Measurements from ENCODE around the gene KATNBL1.

The KATNBL1 gene

DNA sequence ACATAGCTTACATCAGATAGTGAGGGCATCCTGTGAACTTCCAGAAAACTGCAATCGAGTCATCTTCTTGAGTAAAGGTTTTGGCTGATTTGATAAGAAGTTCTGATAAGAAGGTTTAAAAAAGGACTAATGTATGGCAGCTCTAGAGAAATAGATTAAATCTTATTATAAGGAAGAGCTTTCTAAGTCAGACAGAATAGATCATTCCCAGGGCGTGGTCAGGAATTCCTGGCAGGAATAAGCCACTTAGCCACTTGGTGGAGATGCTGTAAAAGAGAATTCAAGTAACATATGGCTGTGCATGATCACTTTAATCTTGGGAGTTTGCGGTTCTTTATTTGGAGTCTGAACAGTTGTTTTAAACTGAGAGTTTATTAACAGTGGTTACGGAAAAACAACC, 90.6 kb downstream of the KATNBL1 start:
- TF ChIP-seq, protein P1, sequence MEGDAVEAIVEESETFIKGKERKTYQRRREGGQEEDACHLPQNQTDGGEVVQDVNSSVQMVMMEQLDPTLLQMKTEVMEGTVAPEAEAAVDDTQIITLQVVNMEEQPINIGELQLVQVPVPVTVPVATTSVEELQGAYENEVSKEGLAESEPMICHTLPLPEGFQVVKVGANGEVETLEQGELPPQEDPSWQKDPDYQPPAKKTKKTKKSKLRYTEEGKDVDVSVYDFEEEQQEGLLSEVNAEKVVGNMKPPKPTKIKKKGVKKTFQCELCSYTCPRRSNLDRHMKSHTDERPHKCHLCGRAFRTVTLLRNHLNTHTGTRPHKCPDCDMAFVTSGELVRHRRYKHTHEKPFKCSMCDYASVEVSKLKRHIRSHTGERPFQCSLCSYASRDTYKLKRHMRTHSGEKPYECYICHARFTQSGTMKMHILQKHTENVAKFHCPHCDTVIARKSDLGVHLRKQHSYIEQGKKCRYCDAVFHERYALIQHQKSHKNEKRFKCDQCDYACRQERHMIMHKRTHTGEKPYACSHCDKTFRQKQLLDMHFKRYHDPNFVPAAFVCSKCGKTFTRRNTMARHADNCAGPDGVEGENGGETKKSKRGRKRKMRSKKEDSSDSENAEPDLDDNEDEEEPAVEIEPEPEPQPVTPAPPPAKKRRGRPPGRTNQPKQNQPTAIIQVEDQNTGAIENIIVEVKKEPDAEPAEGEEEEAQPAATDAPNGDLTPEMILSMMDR (IDR thresholded peaks at IDR 0.05; ENCODE audit: control insufficient read depth, insufficient read depth, low read depth, low read length, missing control alignments) = no peak
- H3K4me3 ChIP-seq (ENCODE audit: control insufficient read depth, low read depth, low read length) = no peak overlapping the region
- peak; percentile 7 for DNase-seq (ENCODE audit: low read depth)

DNA sequence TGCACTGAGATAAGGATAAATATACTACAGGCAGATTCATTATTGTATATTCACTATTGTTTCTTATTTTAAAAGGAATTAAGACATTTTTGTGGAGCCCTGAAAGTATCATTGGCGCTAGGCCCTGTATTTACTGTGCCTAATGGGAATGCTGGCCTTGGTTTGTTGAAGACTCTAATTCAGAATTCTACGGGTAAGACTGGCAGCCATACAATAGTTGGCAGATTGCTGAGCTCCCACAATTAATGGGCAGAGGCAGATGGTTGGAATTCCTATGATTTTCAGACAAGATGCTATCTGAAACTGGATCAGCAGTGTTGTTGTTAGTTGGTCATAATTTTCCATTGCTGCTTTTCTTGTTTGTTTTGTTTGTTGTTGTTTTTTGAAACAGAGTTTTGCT, 93.3 kb downstream of the KATNBL1 start:
- DNase-seq (ENCODE audit: low read depth) = no peak
- TF ChIP-seq, protein P1 (IDR thresholded peaks at IDR 0.05; ENCODE audit: control insufficient read depth, insufficient read depth, low read depth, low read length, missing control alignments) = no peak
- no peak overlapping the region for H3K4me3 ChIP-seq (ENCODE audit: control insufficient read depth, low read depth, low read length)

DNA sequence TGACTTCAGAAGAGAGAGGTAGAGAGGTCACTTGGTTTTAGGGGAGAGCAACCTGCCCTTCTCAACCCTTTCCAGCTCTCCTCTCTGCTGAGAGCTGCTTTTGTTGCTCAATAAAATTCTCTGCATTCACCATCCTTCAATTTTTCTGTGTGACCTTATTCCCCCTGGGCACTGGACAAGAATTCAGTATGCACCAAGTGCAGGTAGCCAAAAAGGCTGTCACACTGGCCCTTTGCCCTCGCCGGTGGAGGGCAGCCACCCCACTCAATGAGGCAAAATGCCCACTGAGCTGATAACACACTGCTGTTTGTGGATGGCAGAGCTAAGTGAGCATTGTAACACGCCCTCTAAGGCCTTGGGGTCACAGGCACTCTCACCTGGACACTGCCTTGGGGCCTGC, 95.2 kb downstream of the KATNBL1 start:
- H3K4me3 ChIP-seq (ENCODE audit: control insufficient read depth, low read depth, low read length) = no peak overlapping the region
- TF ChIP-seq, protein P1 (IDR thresholded peaks at IDR 0.05; ENCODE audit: control insufficient read depth, insufficient read depth, low read depth, low read length, missing control alignments) = no peak
- DNase-seq (ENCODE audit: low read depth) = no peak

DNA sequence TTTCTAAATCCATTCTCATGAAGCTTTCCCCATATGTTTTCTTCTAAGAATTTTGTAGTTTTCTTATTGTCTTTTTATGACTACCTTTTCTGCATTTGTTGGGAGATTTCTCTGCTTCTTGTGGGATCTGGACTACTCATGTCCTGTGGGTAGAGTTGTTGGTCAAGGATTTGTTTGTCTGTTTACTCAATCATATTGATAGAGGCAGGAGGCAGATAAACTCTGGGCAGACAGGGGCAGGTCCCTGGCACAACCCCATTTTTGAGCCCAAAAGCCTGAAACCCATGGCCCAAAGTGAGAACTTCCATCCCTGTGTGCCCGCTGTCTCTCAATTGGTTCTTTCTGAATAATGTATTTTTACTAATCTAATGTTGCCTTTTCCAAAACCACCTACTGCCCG, 95.7 kb downstream of the KATNBL1 start:
- no peak overlapping the region for H3K4me3 ChIP-seq (ENCODE audit: control insufficient read depth, low read depth, low read length)
- no peak for DNase-seq (ENCODE audit: low read depth)

DNA sequence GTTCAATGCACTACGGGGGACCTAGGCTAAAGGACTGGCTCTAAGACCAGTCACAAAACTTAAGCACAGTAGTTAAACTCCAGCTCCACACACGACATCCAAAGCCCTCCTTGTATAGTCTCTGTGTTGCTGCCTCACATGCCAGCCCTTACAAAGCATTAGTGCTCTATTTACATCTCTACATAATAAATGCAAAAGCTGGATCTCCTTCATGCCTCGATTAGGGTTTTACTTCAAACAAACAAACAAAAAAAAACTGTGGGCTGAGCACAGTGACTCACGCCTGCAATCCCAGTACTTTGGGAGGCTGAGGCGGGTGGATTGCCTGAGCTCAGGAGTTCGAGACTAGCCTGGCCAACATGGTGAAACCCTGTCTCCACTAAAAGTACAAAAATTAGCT, 98.4 kb downstream of the KATNBL1 start:
- no peak for DNase-seq (ENCODE audit: low read depth)
- no peak overlapping the region for H3K4me3 ChIP-seq (ENCODE audit: control insufficient read depth, low read depth, low read length)
- TF ChIP-seq, protein P1 (IDR thresholded peaks at IDR 0.05; ENCODE audit: control insufficient read depth, insufficient read depth, low read depth, low read length, missing control alignments) = no peak

More for the DNA sequence above, 95.7 kb downstream of the KATNBL1 start:
- TF ChIP-seq, protein P1 (IDR thresholded peaks at IDR 0.05; ENCODE audit: control insufficient read depth, insufficient read depth, low read depth, low read length, missing control alignments) = no peak

DNA sequence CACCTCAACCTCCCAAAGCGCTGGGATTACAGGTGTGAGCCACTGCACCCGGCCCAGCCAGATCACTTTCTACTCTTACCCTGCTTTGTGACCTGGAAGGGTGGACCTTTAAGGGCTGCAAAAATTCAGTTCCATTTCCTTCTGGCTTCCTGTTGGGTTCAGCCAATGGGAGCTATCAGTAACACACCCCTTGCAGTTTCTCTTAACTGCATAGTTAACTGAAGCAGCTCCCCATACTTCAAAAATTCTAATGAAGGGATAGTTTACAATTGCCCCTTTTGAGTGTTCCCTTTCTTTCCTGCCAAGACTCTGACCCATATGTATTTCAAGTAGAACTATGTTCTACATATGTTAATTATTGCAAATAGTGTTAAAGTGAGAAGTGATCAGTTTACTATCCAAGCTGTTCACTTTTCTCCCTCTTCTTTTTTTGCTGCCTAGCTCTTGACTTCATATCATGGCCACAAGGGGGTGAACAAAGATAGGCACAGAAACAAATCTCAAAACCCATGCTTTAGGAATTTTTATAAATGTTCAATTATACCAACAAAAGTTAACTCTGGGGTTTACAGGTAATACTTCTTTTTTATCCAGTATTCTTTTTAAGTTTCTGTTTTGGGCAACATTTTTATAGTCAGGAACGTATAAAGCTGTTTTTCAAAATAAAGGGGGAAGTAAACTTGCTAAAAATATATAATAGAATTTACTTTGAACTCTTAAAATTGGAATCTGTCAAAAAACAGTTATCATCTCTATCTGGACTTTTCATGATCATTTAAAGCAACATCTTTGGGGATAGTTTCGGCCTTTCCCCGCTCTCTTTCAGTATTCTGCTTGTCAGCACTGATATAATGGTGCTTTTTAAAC, 99.9 kb downstream of the KATNBL1 start:
- no peak overlapping the region for H3K4me3 ChIP-seq (ENCODE audit: control insufficient read depth, low read depth, low read length)
- DNase-seq (ENCODE audit: low read depth) = peak; percentile 3
- TF ChIP-seq, protein P1 (IDR thresholded peaks at IDR 0.05; ENCODE audit: control insufficient read depth, insufficient read depth, low read depth, low read length, missing control alignments) = peak; percentile 75

Data from AG09309 (cell line).